GM21515 (cell line): ENCODE measurements around the gene C16orf96.
"Not testable (repeated sequence)": the region's sequence is repeated elsewhere in the genome, so short reads cannot be mapped to it uniquely, and the experiment has no call there.

Source experiments
- ATAC-seq: cut with Tn5 transposase; IDR thresholded peaks from one replicate; pipeline ENCODE4 v1.9.1; 2021; ENCODE audit not compliant: unreplicated experiment

C16orf96 gene

DNA sequence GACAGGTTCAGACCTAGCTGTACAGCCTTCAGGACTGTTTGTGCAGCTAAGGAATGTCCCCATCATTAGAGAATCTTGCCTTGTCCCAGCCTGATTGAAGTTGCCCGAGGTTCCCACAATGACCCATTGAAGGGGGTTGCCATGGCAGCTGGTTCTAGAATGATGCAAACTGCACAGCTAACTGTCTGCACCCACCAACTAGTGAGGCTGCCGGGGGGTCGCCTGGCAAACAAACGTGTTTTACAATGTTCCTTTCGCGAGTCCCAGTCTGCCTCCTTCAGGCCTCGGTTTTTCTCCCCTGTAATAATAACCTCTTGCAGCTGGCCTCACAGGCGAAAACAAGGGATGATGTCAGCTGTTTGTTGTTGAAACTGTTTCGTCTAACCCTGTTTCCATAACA is 5.5 kb downstream of the C16orf96 start:
- ATAC-seq: no peak

DNA sequence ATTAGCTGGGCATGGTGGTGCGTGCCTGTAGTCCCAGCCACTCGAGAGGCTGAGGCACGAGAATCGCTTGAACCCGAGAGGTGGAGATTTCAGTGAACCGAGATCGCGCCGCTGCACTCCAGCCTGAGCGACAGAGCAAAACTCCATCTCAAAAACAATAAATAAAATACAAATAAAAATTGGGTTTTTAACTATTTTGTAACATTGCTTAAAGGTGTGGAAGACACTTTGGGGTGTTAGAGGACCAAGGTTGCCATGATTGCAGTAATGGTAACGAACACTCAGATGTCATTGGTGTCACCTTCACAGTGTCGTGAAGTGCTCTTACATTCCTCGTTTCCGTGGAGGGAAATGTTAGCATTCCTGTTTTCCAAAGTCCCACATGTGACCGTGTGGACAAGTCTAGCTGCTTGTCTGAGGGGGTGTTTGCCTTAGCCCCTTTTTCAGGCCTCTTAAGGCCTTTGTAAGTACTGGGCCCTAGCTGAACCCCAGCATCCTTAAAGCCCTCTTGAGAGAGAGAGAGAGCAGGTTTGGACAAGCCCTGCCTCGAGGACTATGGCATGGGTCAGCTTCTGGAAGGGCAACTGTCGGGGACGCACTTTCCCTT is 8.6 kb downstream of the C16orf96 start:
- no peak for ATAC-seq

DNA sequence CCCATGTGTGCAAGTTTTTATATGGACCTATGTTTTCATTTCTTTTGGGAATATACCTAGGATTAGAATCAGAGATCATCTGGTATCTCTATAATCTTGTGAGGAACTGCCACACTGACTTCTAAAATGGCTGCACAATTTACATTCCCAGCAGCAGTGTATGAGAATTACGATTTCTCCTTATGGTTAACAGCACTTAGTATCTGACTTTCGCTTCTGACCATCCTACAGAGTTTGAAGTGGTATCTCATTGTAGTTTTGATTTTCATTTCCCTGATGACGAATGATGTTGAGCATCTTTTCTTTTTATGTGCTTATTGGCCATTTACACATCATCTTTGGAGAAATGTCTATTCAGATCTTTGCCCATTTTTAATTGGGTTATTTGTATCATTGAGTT is 10.0 kb downstream of the C16orf96 start:
- ATAC-seq: no peak

DNA sequence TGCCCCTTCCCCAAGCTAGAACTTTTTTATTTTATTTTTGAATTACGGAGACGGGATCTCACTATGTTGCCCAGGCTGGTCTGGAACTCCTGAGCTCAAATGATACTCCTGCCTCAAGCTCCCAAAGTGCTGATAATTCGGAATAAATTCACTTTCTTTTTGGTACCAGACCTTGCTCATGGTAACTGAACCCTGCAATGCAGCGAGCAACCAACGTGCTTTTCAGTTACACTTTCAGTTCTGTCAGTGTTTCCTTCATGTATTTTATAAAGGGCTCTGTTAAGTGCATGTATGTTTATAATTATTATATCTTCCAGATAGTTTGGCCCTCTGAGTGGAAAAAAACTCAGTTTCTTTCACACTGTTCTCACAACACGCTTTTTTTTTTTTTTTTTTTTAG is 13.9 kb downstream of the C16orf96 start:
- ATAC-seq: no peak

DNA sequence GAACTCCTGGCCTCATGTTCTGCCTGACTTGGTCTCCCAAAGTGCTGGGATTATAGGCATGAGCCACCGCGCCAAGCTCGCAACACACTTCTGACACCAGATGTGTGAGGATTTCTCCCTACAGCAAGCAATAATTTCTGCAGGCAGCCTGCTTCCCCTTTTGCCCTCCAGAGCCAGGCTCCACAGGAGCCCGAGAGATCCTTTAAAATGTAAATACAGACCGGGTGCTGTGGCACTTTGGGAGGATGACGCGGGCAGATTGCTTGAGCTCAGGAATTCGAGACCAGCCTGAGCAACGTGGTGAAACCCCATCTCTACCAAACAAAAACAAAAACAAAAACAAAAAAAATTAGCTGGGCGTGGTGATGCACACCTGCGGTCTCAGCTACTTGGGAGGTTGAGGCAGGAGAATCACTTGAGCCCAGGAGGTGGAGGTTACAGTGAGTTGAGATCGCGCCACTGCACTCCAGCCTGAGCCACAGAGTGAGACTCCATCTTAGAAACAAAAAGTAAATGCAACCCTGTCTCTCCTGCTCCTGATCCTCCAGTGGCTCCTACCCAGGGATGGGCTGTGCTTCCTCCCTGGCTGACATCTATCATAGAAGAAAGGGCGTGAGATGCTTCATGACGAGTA is 14.7 kb downstream of the C16orf96 start:
- ATAC-seq: no peak

DNA sequence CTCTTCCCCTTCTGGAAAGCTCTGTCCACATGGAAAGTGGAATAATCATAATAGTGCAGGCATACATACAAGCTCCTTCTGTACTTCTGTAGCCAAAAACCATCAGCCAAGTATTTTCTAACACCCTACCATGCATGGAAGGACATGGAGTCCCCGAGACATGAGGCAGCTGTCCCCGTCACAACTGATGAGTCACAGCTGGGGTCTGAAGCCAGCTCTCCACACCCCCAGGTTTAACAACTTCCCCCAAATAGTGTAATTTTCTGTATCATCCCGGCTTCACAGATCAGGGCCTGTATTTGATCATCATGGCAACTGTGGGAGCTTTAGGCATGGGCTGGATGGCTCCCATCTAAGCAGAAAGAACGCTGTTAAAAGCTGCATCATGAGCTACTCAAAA is 16.6 kb downstream of the C16orf96 start:
- ATAC-seq: no peak

DNA sequence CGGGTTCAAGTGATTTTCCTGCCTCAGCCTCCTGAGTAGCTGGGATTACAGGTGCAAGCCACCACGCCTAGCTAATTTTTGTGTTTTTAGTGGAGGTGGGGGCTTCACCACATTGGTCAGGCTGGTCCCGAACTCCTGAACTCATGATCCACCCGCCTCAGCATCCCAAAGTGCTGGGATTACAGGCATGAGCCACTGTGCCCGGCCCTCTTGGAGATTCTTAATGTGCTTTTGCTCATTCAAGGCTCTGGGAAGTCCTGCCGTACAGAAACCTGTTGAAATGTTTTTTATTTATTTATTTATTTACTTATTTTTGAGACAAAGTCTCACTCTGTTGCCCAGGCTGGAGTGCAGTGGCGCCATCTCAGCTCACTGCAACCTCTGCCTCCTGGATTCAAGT is 17.8 kb downstream of the C16orf96 start:
- ATAC-seq: not testable (repeated sequence)

DNA sequence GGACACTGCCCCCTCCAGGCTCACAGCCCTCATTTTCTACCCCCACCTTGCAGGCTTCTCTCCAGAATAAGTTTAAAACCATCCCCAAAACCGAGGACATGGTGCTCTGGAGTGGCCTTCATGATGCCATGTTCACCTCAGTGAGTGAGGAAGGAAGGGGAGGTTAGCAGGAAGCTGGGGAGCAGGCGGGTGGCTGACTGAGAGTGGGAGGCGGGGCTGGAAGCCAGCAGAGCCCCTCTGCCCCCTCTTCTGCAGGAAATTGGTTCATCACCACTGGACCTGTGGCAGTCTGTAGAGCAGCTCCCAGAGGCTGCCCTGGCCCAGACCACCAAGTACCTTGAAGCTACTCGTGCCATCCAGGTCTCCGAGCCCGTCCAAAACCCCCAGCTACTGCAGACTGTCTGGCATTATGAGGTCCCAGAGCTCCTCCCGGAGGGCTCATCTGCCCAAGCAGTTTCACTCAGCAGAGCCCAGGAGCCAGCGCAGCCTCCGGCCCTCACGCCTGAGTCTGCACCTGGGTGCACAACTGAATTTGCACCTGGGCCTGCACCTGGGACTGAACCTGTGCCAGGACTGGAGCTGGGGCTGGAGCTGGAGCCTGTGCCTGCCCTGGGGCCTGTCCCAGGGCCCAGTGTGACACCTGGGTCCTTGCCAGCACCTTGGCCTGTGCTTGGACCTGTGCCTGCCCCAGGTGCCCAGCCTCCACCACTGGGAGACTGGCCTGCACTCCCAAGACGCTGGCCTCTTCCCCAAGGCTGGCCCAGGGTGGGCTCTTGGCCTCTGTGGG is 19.0 kb downstream of the C16orf96 start:
- ATAC-seq: no peak

DNA sequence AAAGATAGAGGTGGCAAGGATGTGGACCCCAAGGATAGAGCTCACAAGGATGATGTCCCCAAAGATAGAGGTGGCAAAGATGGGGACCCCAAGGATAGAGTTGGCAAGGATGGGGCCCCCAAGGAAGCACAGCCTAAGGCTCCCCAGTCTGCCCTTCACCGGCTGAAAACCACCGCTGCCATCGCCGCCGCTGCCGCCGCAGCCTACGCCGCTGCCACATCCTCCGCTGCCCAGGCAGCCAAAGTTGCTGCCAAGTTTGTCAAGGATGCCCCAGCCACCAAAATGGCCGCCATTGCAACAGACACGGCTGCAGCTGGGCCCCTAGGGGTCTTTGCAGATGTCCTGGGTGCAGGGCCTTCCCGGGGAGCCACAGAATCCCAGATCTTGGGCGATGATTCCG is 19.9 kb downstream of the C16orf96 start:
- no peak for ATAC-seq

DNA sequence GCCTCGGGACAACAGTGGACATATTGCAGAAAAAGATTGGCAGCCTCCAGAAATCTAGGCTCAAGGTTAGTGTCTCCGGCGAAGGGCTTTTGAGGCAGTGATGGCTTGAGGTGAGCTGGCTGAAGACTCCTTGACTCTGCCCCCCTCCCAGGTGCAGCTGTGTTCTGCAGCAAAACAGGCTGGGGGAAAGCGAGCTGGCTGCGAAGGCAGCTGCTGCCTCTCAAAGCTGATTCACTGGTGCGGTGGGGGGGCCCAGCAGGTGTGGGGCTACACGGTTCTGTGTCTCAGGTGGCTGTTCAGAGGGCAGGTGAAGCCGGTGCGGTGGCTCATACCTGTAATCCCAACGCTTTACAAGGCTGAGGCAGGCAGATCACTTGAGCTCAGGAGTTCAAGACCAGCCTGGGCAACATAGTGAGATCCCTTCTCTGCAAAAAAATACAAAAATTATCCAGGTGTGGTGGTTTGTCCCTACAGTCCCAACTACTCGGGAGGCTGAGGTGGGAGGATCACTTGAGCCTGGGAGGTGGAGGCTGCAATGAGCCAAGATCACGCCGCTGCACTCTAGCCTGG is 22.9 kb downstream of the C16orf96 start:
- ATAC-seq: no peak

DNA sequence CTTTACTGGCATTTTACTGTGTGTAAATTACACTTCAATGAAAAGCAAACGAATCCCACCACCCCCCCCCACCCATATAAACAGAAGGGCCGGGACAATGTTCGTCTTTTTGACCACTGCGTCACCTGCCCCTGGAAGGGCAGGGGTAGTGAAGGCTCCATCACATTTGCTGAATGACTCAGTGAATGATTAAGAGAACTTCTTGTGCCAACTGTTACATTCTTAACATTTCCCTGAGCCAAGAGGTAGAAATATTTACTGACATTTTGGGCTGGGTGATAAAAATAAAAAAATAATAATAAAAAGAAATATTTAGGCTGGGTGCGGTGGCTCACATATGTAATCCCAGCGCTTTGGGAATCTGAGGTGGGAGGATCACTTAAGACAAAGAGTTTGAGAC is 24.1 kb downstream of the C16orf96 start:
- ATAC-seq: no peak

DNA sequence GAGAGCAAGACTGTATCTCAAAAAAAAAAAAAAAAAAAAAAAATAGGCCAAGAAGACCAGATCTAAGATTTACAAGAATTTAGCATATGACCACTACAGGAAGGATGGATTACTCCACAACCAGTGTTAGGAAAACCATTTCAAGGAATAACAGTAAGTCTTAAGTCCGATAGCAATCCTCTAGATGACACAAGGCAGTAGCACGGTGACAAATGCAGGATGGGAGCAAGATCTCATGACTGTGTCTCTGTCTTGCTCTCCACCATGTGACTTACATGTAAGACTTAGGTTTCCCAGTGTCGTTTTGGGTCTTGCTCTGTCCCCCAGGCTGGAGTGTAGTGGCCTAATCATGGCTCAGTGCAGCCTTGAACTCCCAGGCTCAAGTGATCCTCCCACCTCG is 27.8 kb downstream of the C16orf96 start:
- no peak for ATAC-seq

DNA sequence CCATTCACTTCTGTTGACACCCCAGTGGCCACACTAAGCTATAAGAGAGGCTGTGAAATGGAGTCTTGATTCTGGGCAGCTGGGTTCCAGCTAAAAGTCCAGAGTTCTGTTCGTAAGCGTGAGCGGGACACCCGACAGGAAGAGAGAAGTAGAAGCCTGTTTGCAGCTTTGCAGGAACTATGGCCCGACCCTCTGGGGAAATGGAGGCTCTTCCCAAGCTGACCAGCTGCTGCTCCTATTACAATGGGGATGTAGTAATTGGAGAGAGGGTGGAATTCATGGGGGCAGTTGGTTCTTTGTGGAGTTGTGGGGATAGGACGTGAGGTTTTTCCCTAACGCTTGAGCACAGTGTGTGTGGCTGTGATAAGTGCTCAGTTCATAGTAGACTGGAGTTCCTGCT is 30.2 kb downstream of the C16orf96 start:
- ATAC-seq: no peak

DNA sequence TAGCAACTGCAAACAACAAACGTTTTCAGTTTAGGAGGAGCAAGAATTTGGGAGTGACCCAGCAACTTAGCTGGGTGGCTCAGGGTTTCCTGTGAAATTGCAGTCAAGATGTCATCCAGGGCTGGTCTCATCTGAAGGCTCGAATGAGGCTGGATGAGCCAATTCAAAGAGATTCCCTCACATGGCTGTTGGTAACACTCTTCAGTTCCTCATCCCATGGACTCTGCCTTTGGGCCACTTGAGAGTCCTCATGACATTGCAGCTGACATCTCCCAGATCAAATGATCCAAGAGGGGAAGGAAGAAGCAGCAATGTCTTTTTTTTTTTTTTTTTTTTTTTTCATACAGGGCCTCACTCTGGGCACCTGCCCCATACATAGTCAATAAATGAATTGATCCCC is 32.2 kb downstream of the C16orf96 start:
- no peak for ATAC-seq

DNA sequence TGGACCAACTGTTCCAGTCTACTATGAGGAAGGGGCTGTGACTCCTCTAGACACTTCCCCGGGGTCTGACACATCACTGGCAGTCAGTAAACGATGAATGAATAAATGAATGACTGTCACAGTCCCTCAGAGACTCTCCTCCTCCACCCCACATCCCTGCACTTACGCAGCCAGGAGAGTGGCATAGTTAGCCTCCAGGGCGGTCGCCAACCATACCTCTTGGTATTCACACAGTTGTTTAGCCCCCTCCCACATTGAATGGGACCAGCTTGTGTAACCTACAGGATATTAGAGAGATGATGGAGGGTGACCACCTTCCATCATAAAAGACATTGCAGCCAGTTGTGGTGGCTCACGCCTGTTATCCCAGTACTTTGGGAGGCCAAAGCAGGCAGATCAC is 32.8 kb downstream of the C16orf96 start:
- ATAC-seq: no peak

DNA sequence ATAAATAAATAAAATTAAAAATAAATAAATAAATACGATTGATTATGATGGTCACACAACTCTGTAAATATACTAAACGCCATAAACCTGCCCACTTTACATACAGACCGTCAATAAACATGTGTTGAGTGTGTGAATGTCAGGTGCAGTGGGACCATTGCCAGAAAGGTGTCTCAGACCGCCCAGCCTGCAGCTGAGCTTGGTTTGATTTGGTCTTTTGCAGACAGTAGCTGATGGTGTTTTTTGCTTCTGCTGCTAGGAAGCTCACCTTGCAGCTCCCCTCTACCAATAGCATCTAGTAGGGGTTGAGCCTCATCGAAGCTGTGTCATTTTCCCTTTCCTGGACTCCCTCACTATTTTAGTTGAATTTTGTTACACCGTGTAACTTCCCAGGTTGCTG is 35.1 kb downstream of the C16orf96 start:
- ATAC-seq: no peak

DNA sequence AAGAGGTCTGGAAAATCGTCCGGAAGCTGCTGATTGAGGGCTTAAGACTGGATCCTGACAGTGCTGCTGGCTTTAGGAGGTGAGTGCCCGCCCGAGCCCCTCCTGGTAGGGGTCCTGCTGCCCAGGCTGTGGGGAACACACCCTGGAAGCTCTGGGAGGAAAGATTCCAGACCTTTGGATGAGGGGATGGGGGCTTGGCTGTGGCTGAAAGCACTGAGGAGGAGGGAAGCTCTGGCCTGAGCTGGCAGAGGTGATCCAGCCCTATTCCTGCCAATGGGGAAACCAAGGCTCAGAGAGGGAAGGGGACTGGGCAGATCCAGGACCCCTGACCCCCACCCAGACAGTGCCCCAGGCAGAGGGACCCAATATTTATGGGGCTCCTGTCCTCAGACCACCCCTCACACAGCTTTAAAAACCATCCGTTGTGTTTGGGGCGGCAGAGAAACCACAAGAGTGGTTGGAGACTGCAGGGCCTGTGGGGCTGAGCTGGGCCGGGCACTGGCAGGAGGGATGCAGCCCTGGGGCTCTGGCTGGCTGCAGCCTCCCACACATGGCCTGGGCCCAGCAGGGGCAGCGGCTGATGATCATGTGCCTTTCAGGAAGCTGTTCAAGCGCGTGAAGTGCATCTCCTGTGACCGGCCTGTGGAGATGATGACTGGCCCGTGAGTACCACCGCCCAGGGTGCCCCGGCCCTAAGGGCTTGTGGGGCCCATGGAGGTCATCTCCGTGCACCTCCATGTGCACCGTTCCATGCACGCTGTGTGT is 35.7 kb downstream of the C16orf96 start:
- no peak for ATAC-seq

DNA sequence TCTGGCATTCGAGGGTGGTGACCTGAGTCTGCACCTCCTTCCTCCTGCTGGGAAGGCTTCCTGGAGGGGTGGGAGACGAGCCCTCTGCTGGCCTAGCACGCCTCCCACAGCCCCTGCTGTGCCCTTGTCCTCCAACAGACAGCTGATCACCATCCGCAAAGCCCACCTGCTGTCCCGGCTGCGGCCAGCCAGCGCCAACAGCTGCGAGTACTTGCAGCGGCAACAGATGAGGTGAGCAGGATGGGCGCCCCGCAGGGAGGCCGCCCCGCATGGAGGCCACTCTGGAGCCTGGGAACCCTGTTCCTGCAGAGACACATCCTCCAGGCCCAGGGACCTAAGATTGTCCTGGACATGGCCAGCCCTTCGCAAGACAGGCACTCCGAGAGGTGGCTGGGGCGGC is 36.9 kb downstream of the C16orf96 start:
- ATAC-seq: no peak

DNA sequence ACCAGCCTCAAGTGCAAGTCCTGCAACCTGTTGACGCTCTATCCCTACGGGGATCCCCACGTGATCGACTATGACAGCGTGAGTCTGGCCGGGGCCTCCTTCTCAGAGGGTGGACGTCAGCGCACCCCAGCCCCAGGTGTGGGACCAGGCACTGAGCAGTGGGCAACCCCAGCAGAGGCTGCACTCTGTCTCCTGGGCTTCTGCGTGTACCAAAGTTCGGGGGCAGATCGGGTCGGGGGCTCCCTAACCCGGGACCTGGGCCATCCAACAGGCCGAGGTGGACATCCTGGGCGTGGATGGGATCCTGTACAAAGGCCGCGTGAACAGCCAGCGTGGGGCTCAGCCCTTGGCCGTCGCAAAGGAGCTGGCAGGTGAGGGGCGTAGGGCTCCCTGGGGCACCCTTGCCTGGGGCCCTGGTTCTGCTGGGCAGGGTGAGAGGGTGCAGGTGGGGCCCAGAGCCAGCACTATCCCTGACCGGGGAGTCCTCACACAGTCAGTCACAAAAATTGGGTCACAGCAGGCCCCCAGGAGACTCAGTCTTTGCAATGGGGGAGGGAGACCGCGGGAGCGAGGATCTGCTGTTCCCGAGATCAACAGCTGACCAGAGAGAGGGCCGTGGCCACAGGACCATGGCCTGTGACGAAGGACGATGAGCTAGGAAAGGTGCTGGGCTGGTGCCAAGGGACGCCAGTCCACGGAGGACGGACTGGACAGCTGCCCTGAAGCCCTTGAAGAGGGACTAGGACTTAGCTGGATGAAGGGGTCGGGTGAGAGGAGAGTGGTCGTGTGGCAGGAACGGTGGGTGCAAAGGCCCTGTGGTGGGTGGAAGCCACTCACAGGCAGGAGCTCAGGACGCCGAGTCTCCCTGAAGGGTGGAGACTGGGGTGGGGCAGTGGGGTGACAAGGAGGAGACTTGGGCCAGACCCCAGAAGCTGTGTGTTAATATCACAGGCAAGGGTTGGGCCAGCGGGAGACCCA is 38.6 kb downstream of the C16orf96 start:
- ATAC-seq: no peak

DNA sequence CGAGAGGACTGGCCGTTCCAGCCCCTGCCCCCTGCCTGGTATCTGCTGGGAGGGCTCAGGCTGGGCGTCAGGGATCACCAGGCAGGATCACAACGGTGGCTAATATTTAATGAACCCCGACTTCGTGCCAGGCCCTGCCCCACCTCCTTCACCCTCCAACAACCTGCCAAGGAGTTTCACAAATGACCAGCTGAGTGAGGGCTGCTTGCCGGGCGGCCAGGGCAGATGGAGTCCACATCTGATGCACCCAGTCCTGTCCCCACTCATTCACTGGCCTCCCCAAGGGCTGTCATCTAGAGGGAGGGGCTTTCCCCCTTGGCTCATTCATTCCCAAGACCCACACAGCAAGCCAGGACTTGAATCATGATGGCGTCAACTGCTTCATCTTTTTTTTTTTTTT is 41.0 kb downstream of the C16orf96 start:
- ATAC-seq: no peak
